OCI-LY7 (cell line): ENCODE measurements around the gene RNF145.

Source experiments
- EZH2phosphoT487 ChIP-seq: fragments of 200-600 bp; sonication (generic); IDR thresholded peaks from 2 replicates; pipeline ENCODE4 v1.6.1; 2018; ENCODE audit warnings: low read depth, borderline replicate concordance, mild to moderate bottlenecking, mixed run types, antibody characterized with exemption, low read length, moderate library complexity, mixed read lengths
- TF ChIP-seq, protein P1 (sequence below): fragments of 200-600 bp; sonication (generic); conservative IDR thresholded peaks from 2 replicates; pipeline ENCODE4 v1.5.1; 2014; ENCODE audit warnings: mild to moderate bottlenecking, antibody characterized with exemption, low read length, moderate library complexity, mixed read lengths

DNA sequence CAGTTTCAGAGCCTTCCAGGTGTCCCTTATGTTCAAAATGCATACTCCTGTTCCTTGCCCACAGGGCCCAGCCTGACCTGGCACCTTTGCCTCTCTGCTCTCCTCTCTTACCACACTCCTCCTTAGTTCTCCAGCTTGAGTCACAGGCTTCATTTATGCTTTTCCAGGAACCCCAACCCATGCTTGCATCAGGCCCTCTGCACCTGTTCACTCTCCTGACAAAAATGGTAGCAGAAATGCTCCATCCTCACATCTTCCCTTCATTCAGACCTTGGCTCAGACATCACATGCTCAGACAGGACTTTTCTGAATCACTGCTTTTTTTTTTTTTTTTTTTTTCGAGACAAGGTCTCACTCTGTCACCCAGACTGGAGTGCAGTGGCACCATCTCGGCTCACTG, 15.1 kb upstream of the RNF145 start:
- TF ChIP-seq, protein P1, sequence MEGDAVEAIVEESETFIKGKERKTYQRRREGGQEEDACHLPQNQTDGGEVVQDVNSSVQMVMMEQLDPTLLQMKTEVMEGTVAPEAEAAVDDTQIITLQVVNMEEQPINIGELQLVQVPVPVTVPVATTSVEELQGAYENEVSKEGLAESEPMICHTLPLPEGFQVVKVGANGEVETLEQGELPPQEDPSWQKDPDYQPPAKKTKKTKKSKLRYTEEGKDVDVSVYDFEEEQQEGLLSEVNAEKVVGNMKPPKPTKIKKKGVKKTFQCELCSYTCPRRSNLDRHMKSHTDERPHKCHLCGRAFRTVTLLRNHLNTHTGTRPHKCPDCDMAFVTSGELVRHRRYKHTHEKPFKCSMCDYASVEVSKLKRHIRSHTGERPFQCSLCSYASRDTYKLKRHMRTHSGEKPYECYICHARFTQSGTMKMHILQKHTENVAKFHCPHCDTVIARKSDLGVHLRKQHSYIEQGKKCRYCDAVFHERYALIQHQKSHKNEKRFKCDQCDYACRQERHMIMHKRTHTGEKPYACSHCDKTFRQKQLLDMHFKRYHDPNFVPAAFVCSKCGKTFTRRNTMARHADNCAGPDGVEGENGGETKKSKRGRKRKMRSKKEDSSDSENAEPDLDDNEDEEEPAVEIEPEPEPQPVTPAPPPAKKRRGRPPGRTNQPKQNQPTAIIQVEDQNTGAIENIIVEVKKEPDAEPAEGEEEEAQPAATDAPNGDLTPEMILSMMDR = no peak
- no peak for TF ChIP-seq EZH2phosphoT487
